Caco-2 (cell line): ENCODE data around the gene ASIC1. TPM values are rescaled to one million over a fixed set of nuclear protein-coding genes. Genes with fewer than 3 reads are reported as not detected.

Experiments
- BruUV-seq: library from RNA; stranded (reverse); fragments of 400-500 nt; replicated peaks from 2 replicates; lab custom pipeline; 2021; lab: Mats Ljungman, UMichigan
- CTCF ChIA-PET: fragments of 300-600 bp; sonication (Branson Sonifier 250); formaldehyde crosslinking; loops from one replicate; lab custom pipeline; 2022; ENCODE audit warnings: antibody characterized with exemption; lab: Charles Lee
- POLR2A ChIA-PET: fragments of 300-600 bp; sonication (Branson Sonifier 250); formaldehyde crosslinking; loops from one replicate; lab custom pipeline; 2022; ENCODE audit warnings: antibody characterized with exemption; lab: Charles Lee
- DNase-seq, 2 experiments: peaks; one replicate each; pipeline versions ENCODE4 v3.0.0 to v3.0.0-alpha.2; 2020 to 2022
- H3K27me3 ChIP-seq: replicated peaks from 2 replicates; pipeline ENCODE4 v1.6.0; 2011; ENCODE audit warnings: low read length; ENCODE audit not compliant: control insufficient read depth, insufficient read depth
- H3K36me3 ChIP-seq: 2 replicates; pipeline ENCODE4 v1.5.1; 2011; ENCODE audit warnings: low read length; ENCODE audit not compliant: control insufficient read depth, insufficient read depth
- H3K4me1 ChIP-seq: fragments of 250-450 bp; sonication (Bioruptor Pico); 2 replicates; pipeline ENCODE4 v1.5.1; 2020; ENCODE audit warnings: mild to moderate bottlenecking
- H3K4me3 ChIP-seq: 2 replicates; pipeline ENCODE4 v1.5.1; 2011; ENCODE audit warnings: low read depth, mild to moderate bottlenecking, control low read depth, low read length
- H3K9me3 ChIP-seq: fragments of 250-450 bp; sonication (Bioruptor Pico); 2 replicates; pipeline ENCODE4 v1.5.1; 2020; ENCODE audit warnings: mild to moderate bottlenecking, moderate library complexity
- H3K27ac Mint-ChIP-seq: one replicate; pipeline ENCODE4 v1.8.0; 2022; ENCODE audit warnings: mixed read lengths; ENCODE audit not compliant: unreplicated experiment
- H3K27me3 Mint-ChIP-seq: one replicate; pipeline ENCODE4 v1.8.0; 2022; ENCODE audit warnings: mixed read lengths; ENCODE audit not compliant: insufficient read depth, unreplicated experiment
- H3K36me3 Mint-ChIP-seq: one replicate; pipeline ENCODE4 v1.8.0; 2022; ENCODE audit warnings: mild to moderate bottlenecking, mixed read lengths; ENCODE audit not compliant: insufficient read depth, unreplicated experiment
- H3K4me1 Mint-ChIP-seq: one replicate; pipeline ENCODE4 v1.8.0; 2022; ENCODE audit warnings: low read depth, mixed read lengths; ENCODE audit not compliant: unreplicated experiment
- H3K4me3 Mint-ChIP-seq: one replicate; pipeline ENCODE4 v1.8.0; 2022; ENCODE audit warnings: mild to moderate bottlenecking, moderate library complexity, mixed read lengths; ENCODE audit not compliant: unreplicated experiment
- H3K9me3 Mint-ChIP-seq: one replicate; pipeline ENCODE4 v1.8.0; 2022; ENCODE audit warnings: mixed read lengths; ENCODE audit not compliant: unreplicated experiment
- CTCF ChIP-seq, 2 experiments: fragments of 200-600 bp in 1 of 2; IDR thresholded peaks; 1 replicate in 1 of 2; 2 replicates in 1 of 2; pipeline versions ENCODE4 v1.5.1 to v1.8.0; 2011 to 2022; ENCODE audit warnings: antibody characterized with exemption in 1 of 2, control low read depth in 1 of 2, inconsistent platforms in 1 of 2, low read depth in 1 of 2, low read length in 1 of 2, mild to moderate bottlenecking in 1 of 2, moderate library complexity in 1 of 2; ENCODE audit not compliant: insufficient read depth in 1 of 2, severe bottlenecking in 1 of 2, unreplicated experiment in 1 of 2
- intact Hi-C: fragments of 100-400 bp; cut with micrococcal nuclease; formaldehyde crosslinking; loops from one replicate; pipeline ENCODE4 v1.10.0; 2022; ENCODE audit not compliant: unreplicated experiment
- total RNA-seq: library from RNA; stranded (reverse); gene quantifications from 2 replicates; pipeline ENCODE4 v1.2.3, GENCODE V29; 2022

The ASIC1 gene
- total RNA-seq, 1 experiment from 2014 or later, result 17.8 TPM

- Histone ChIP-seq H3K36me3 (peaks cover 5% of the 10 kb centered on the region), H3K27me3 (no peaks in the 10 kb centered on the region), H3K4me1 (0 out of 2 replicates have a peak, but pooled peaks cover 2% of the 10 kb centered on the region), H3K4me3 (no peak overlapping the region), H3K9me3 (no peaks in the 10 kb centered on the region)
- Mint-ChIP-seq H3K4me1 (no peaks in the 10 kb centered on the region), H3K27ac (no peak overlapping the region), H3K36me3 (peaks cover 41% of the 10 kb centered on the region), H3K9me3 (no peaks in the 10 kb centered on the region), H3K4me3 (no peak overlapping the region), H3K27me3 (no peaks in the 10 kb centered on the region)
- no peak for TF ChIP-seq CTCF (IDR thresholded peaks at IDR 0.05; ENCODE audit: insufficient read depth in 1 of 2, low read depth in 1 of 2, low read length in 1 of 2, severe bottlenecking in 1 of 2, unreplicated experiment in 1 of 2)
- ChIA-PET POLR2A (no interaction called here), CTCF (interaction anchor here (1.1 kb wide), 2 partner anchors 9 to 11 kb away, joined by 5 to 8 read pairs; partner anchors contain the start of gene COX14)
- intact Hi-C loops, result no loop called here
- DNase-seq, result no peak
- BruUV-seq, result no TSS peak
These were observed 65.8 kb downstream of the ASIC1 start for GRCh38 chr12:50123203-50123602.

- POLR2A ChIA-PET, result no interaction called here
- H3K9me3 Mint-ChIP-seq, result no peaks in the 10 kb centered on the region
- Histone ChIP-seq H3K9me3 (no peaks in the 10 kb centered on the region), H3K4me1 (no peaks in the 10 kb centered on the region), H3K27me3 (no peaks in the 10 kb centered on the region), H3K36me3 (peaks cover 3% of the 10 kb centered on the region; the same call in 1 of the 2 replicates), H3K4me3 (no peak overlapping the region)
- intact Hi-C loops, result no loop called here
- peaks cover 55% of the 10 kb centered on the region for H3K36me3 Mint-ChIP-seq
- no peaks in the 10 kb centered on the region for H3K27me3 Mint-ChIP-seq
- DNase-seq, result no peak
- H3K27ac Mint-ChIP-seq, result no peak overlapping the region
- H3K4me3 Mint-ChIP-seq, result no peak overlapping the region
- BruUV-seq, result no TSS peak
- CTCF ChIA-PET, result interaction anchor here (4.3 kb wide), 1 partner anchor 16 kb away, joined by 24 read pairs; the partner anchor contains the start of gene COX14
- no peak for TF ChIP-seq CTCF (IDR thresholded peaks at IDR 0.05; ENCODE audit: insufficient read depth in 1 of 2, low read depth in 1 of 2, low read length in 1 of 2, severe bottlenecking in 1 of 2, unreplicated experiment in 1 of 2)
- no peaks in the 10 kb centered on the region for H3K4me1 Mint-ChIP-seq
These were observed 70.2 kb downstream of the ASIC1 start for GRCh38 chr12:50127546-50127945.

- no peaks in the 10 kb centered on the region for H3K4me1 Mint-ChIP-seq
- no peaks in the 10 kb centered on the region for H3K27me3 Mint-ChIP-seq
- H3K27me3 ChIP-seq, result no peaks in the 10 kb centered on the region
- H3K9me3 ChIP-seq, result no peaks in the 10 kb centered on the region
- no peak overlapping the region for H3K27ac Mint-ChIP-seq
- TF ChIP-seq CTCF (IDR thresholded peaks at IDR 0.05; ENCODE audit: insufficient read depth in 1 of 2, low read depth in 1 of 2, low read length in 1 of 2, severe bottlenecking in 1 of 2, unreplicated experiment in 1 of 2), result no peak
- H3K9me3 Mint-ChIP-seq, result no peaks in the 10 kb centered on the region
- DNase-seq, result no peak
- POLR2A ChIA-PET, result interaction anchor here (0.7 kb wide), 1 partner anchor 224 kb away, joined by 4 read pairs; no protein-coding TSS in a partner anchor
- intact Hi-C loops, result no loop called here
- no peak overlapping the region for H3K4me3 Mint-ChIP-seq
- H3K36me3 ChIP-seq, result 0 out of 2 replicates have a peak, but pooled peaks cover 3% of the 10 kb centered on the region
- no TSS peak for BruUV-seq
- H3K36me3 Mint-ChIP-seq, result peaks cover 60% of the 10 kb centered on the region
- no peaks in the 10 kb centered on the region for H3K4me1 ChIP-seq
- H3K4me3 ChIP-seq, result no peak overlapping the region
- CTCF ChIA-PET, result interaction anchor here (0.7 to 4.3 kb wide), 5 partner anchors 8 to 319 kb away, joined by 4 to 24 read pairs (median 5); partner anchors contain the start of gene COX14
These were observed 71.9 kb downstream of the ASIC1 start for GRCh38 chr12:50129290-50129689.
